AG09319 (cell line): Measurements from ENCODE around the gene C16orf89.
"Not testable (repeated sequence)": the region's sequence is repeated elsewhere in the genome, so short reads cannot be mapped to it uniquely, and the experiment has no call there.

ENCODE experiments used
- DNase-seq: peaks from one replicate; pipeline ENCODE4 v3.0.0-alpha.2; 2010; ENCODE audit warnings: low read depth; ENCODE audit errors: extremely low read depth
- TF ChIP-seq, protein P1 (sequence below): IDR thresholded peaks from 2 replicates; pipeline ENCODE4 v1.5.1; 2011; ENCODE audit warnings: low read depth, mild to moderate bottlenecking, inconsistent platforms, low read length, moderate library complexity

C16orf89 gene

DNA sequence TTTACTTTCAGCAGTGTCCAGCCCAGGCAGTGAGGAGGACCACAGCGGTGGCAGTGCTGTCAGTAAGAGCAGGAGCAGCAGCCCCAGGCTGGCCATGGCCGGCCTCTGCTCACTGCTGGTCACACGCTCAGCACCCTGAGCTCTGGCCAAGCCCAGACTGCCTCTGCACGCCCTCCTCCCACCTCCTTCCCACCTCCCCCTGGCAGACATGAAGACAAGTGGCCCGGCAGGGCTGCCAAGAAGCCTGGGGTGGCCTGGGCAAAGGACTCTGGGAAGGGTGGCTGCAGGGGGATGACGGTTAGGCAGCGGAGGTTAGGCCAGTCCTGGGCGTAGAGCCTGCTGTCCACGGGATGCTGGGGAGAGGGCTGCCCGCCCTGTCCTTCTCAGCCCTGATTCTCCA is at the start of gene C16orf89:
Gene C16orf89, minus strand, starts transcription at position 144 of the 400 bp plus-strand sequence. Its CDS starts 48 bp downstream, at position 96.
- TF ChIP-seq, protein P1, sequence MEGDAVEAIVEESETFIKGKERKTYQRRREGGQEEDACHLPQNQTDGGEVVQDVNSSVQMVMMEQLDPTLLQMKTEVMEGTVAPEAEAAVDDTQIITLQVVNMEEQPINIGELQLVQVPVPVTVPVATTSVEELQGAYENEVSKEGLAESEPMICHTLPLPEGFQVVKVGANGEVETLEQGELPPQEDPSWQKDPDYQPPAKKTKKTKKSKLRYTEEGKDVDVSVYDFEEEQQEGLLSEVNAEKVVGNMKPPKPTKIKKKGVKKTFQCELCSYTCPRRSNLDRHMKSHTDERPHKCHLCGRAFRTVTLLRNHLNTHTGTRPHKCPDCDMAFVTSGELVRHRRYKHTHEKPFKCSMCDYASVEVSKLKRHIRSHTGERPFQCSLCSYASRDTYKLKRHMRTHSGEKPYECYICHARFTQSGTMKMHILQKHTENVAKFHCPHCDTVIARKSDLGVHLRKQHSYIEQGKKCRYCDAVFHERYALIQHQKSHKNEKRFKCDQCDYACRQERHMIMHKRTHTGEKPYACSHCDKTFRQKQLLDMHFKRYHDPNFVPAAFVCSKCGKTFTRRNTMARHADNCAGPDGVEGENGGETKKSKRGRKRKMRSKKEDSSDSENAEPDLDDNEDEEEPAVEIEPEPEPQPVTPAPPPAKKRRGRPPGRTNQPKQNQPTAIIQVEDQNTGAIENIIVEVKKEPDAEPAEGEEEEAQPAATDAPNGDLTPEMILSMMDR: no peak
- DNase-seq: no peak

- DNase-seq: not testable (repeated sequence)
These were observed 45.2 kb upstream of the C16orf89 start for GRCh38 chr16:5110933-5111332.

GRCh38 chr16:5108505-5109158 is 42.9 kb upstream of the C16orf89 start:
- TF ChIP-seq, protein P1: no peak
- no peak for DNase-seq

DNA sequence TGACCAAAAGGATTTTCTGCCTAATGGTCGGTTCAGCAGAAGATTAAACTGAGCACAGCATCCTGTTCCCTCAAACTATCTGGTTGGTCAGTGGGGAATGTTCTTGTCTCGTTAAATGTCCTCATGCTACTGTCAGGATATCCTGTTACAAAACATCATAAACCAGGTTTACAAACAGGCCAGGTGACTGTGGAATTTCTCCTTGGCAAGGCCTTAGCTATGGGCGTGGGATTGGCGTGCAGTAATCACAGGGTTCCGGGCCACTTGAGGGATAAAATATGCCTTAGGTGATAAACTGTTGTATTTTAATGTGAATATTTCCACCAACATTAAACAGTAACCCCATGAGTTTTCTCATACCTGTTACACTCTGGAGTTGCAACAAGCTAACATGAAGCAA is 39.3 kb upstream of the C16orf89 start:
- not testable (repeated sequence) for DNase-seq

GRCh38 chr16:5103296-5104032 is 37.7 kb upstream of the C16orf89 start:
- not testable (repeated sequence) for DNase-seq

DNA sequence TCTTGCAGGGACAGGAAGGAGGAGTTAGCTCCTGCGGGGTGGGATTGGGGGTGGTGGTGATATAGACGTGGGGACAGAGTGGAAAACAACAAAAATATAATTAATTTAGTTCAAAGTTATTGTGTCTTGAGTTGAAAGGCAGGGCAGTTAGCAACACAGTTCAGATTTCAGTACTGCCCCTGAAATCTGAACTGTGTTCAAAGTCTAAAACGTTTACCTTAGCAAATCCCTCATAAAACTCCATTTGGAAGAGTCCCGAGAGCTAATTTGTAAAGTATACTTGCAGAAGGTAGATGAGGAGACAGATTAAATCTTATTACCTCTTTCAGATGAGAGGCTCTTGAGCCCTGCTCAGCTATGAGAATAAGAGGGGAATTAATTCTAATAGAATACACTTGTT is 33.4 kb upstream of the C16orf89 start:
- not testable (repeated sequence) for DNase-seq

DNA sequence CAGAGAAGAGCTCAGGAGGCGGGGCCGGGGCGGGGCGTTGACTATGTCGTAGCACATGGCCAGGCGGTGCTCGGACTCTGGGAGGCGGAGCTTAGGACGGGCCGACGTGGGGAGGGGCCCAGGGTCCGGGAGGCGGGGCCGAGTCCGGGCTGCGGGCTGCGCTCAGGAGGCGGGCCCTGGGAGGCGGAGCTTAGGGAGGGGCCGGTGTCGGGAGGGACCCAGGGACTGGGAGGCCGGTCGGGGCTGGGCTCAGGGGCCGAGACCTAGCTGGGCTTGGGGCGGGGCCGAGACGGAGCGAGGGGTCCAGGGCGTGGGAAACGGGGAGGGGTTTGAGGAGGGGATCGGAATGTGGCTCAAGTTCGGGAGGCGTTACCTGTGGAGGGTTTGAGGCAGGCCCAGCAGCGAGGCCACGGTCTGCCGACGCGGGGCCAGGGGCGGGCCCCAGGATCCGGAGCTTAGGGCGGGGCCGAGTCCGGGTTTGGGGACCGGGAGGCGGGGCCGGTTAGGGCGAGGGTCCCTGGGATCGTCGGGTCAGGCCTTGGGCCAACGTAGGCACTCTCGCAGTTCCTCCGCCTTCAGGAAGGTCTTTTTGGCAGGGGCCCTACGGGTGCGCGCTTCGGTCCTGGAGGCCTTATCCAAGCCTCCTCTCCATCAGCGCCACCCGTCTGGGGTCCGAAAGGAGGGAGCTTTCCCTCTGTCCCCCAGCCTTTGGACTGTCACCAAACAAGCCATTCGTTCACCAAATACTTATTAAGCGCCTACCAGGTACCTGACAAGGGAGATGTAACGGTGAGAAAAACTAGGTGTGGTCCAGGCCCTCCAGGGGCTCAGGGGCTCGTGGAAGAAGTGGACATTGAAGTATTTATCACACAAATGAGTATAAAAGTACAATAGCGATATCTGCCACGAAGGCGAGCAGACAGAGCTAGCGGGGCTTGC is 32.7 kb upstream of the C16orf89 start:
- DNase-seq: peak; percentile 16

DNA sequence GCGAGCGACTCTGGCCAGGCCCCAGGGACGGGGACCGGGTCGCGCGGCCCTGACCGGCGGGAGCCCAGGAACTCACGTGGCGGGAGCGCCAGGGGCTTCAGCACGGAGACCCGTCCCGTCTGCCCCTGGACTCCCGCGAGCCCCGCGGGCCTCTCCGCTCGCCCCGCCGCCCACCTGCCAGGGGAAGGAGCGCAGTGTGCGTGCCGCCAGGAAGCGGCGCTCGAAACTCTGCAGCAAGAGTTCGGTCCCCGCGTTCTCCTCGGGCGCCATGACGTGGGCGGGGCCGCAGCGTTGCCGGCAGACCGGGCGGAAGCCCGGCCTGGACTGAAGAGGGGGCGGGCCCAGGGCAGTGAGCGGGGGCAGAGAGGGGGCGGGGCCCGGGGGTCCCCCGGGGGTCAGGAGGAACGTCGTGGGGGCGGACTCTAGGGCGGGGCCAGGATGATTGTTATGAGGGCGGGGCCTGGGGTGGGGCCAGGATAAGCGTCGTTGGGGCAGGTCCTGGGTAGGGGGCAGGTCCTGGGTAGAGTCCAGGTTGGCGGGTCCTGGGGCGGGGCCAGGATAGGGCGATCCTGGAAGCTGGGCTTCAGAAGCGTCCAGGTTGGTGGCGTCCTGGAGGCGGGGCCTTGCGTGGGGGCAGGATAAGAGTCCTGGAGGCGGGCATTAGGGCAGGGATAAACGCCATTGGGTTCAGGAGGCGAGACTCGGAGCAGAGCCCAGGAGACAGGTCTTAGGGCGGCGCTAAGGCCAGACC is 31.9 kb upstream of the C16orf89 start, which contains the start of gene EEF2KMT:
Gene EEF2KMT, minus strand, starts transcription at position 326 of the 751 bp plus-strand sequence. Its CDS starts 56 bp downstream, at position 270.
- DNase-seq: peak; percentile 100

DNA sequence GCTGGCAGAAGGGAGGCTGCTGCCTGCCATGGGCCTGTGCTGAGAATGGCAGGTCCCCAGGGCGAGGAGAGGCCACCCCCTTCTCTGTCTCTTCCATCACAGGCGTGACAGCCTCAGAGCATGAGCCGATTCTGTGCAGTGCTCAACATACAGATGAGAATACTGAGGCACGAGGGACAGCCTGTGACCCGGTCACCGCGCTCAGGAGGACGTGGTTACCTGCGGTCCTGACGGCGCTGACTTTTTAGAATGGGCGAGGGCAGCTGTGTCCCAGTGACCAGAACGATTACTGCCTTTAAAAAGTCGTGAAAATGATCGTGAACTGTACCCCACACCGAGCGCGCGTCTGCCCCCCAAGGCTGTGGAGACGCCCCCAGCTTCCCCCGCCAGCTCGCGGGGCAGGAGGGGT is 31.3 kb upstream of the C16orf89 start:
- DNase-seq: not testable (repeated sequence)

- DNase-seq: not testable (repeated sequence)
These were observed 30.8 kb upstream of the C16orf89 start for GRCh38 chr16:5096437-5097060.

DNA sequence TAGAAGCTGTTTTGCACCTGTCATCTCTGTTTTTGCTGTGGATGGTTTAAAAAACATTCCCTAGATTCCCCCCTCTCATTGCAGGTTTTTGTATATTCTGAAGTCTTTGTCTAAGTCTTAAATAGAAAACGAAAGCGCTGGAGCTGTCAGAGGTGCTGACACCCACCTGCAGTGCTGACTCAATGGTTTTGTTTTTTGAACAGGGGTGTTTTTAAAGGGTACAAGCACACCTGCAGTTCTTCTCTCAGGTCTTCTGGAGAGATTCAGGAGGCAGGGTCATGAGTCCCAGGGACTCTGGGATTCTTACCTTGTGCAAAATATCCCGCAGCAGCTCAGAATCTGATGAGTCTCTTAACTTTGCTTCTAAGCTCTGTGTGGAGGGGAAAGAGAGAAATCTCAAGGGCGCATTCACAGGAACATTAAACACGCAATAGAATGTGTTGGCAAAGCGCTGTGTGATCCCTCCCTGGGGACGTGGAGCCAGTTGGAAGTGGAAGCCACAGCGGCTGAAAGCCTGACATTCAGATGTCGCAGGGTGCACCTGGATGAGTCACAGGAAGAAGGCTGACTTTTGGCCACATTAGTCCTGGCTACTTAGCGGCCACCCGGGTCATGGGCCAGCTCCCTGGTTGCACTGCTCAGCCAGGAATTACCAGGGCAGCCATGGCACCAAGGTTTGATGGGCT is 29.5 kb upstream of the C16orf89 start:
- DNase-seq: not testable (repeated sequence)

DNA sequence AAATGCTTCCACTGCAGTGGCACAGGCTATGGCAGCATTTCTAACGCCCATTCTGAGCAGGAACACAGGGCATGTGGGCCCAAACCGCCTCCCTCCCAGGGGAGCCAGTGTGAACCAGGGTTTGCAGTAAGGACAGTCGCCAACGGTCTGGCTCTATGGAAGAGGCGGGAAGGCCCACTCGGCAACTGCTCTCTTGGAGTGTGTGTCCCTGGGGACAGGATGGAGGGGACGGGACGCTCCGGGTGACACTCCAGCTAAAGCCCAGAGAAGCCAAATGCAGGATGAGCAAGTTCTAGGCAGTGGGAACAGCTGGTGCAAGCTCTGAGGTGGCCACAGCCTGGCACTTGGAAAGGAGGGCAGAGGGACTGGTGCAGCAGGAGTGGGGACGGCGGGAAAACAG is 28.0 kb upstream of the C16orf89 start:
- not testable (repeated sequence) for DNase-seq

- DNase-seq: not testable (repeated sequence)
These were observed 27.3 kb upstream of the C16orf89 start for GRCh38 chr16:5093081-5093480.

DNA sequence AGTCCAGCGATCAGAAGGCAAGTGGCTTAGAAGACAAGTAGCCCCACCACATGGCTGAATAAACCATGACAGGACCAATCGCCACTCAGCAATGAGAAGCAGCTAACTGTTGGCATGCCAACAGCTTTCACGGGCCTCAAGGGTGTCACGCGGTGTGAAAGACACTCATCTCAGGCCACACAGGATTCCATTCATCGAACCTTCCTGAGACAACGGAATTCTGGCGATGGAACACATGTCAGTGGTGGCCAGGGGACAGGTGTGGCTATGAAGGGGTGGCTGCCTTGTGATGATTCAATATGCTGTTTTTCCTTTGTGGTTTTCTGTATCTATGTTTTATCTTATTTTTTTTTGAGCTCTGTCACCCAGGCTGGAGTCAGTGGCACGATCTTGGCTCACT is 24.8 kb upstream of the C16orf89 start:
- not testable (repeated sequence) for DNase-seq

DNA sequence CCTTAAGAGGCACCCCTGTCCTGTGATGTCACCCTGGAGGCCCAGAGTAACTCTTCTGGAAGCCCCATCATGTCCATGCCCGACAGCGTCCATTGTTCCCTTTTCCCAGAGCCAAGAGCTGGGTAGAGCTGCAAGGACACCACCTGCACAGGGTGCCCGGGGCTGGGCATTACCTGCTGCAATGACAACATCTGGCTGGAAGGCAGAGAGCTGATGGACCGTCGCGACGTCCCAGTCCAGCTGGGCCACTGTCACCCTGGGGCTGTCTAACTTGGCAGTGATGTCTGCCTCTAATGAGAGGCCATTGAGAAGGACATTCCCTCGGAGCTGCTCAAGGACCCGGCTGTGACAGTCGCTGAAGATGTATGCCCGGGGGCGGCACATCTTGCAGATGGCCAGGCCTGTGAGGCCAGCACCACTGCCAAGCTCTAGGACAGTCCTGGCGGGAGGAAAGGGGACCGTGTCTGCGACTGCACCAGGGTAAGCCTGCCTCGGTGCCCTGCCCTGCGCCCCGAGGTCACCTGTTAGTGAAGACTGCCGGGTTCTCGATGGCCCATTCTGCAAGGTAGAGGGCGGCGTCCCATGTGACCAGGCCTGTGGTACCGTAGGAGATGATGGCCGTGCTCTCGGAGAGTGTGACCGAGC is 24.3 kb upstream of the C16orf89 start:
- DNase-seq: not testable (repeated sequence)

DNA sequence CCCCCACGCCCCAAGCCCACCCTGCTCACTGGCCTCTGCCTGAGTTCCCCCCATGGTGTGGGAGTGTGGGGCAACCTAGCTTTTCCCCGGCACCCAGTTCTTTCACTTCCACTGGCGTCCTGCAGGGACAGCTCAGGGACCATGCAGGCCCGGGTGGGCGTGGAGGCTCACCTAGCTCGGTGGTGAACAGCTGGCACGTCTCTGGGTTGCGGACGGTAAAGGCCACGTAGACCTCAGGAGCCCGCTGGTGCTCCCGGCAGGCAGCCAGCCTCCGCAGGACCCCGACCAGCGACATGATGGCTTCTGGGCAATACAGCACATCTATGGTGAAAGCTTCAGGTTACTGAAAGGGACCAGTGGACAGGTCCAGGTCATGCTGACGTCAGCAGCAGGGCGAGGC is 23.2 kb upstream of the C16orf89 start:
- DNase-seq: not testable (repeated sequence)
